PC-3 (cell line): ENCODE results near the gene RAD23B. TPM values are rescaled to one million over a fixed set of nuclear protein-coding genes. Genes with fewer than 3 reads are reported as not detected.

ENCODE experiments used
- ATAC-seq: fragments of 200-7000 bp; cut with Tn5 transposase; 2 replicates; pipeline ENCODE4 v1.9.1; 2020; ENCODE audit warnings: mild to moderate bottlenecking, moderate library complexity
- BruUV-seq: library from RNA; stranded (reverse); fragments of 400-500 nt; replicated peaks from 2 replicates; lab custom pipeline; 2021; lab: Mats Ljungman, UMichigan
- CTCF ChIA-PET: fragments of 300-600 bp; sonication (Branson Sonifier 250); formaldehyde crosslinking; loops from one replicate; lab custom pipeline; 2022; ENCODE audit warnings: antibody characterized with exemption; lab: Charles Lee
- POLR2A ChIA-PET: fragments of 300-600 bp; sonication (Branson Sonifier 250); formaldehyde crosslinking; loops from one replicate; lab custom pipeline; 2022; ENCODE audit warnings: antibody characterized with exemption; ENCODE audit not compliant: unreplicated experiment; lab: Charles Lee
- DNase-seq: peaks from one replicate; pipeline ENCODE4 v3.0.0-alpha.2; 2015
- H2AFZ ChIP-seq: fragments of 300-600 bp; sonication (generic); 2 replicates; pipeline ENCODE4 v1.6.0; 2016; ENCODE audit warnings: antibody characterized with exemption, low read length
- H3F3A ChIP-seq: fragments of 300-600 bp; sonication (generic); one replicate; pipeline ENCODE4 v1.6.0; 2017; ENCODE audit warnings: antibody characterized with exemption, low read length, control low read depth, mild to moderate bottlenecking; ENCODE audit not compliant: unreplicated experiment
- H3K27ac ChIP-seq: fragments of 300-600 bp; sonication (generic); 2 replicates; pipeline ENCODE4 v1.5.1; 2016; ENCODE audit warnings: mild to moderate bottlenecking, low read length
- H3K27me3 ChIP-seq: fragments of 300-600 bp; sonication (generic); 2 replicates; pipeline ENCODE4 v1.6.1; 2016; ENCODE audit warnings: low read length, mixed read lengths
- H3K36me3 ChIP-seq: fragments of 300-600 bp; sonication (generic); 2 replicates; pipeline ENCODE4 v1.6.1; 2016; ENCODE audit warnings: low read depth, mixed run types, low read length, mixed read lengths
- H3K4me1 ChIP-seq: fragments of 300-600 bp; sonication (generic); 2 replicates; pipeline ENCODE4 v1.5.1; 2016; ENCODE audit warnings: low read length; ENCODE audit not compliant: insufficient read depth
- H3K4me2 ChIP-seq: fragments of 300-600 bp; sonication (generic); 2 replicates; pipeline ENCODE4 v1.6.0; 2016; ENCODE audit warnings: low read length
- H3K4me3 ChIP-seq: fragments of 300-600 bp; sonication (generic); 2 replicates; pipeline ENCODE4 v1.5.1; 2016; ENCODE audit warnings: mild to moderate bottlenecking, low read length, mixed read lengths
- H3K79me2 ChIP-seq: fragments of 300-600 bp; sonication (generic); 2 replicates; pipeline ENCODE4 v1.6.1; 2017; ENCODE audit warnings: low read length, mixed read lengths
- H3K9ac ChIP-seq: fragments of 300-600 bp; sonication (generic); 2 replicates; pipeline ENCODE4 v1.6.0; 2016; ENCODE audit warnings: mild to moderate bottlenecking, low read length
- H3K9me2 ChIP-seq: fragments of 300-600 bp; sonication (generic); replicated peaks from 2 replicates; pipeline ENCODE4 v1.6.1; 2016; ENCODE audit warnings: mixed run types, low read length, mixed read lengths
- H3K9me3 ChIP-seq: fragments of 300-600 bp; sonication (generic); 2 replicates; pipeline ENCODE4 v1.6.1; 2016; ENCODE audit warnings: low read length, mixed read lengths
- H4K20me1 ChIP-seq: fragments of 300-600 bp; sonication (generic); 2 replicates; pipeline ENCODE4 v1.6.1; 2016; ENCODE audit warnings: low read length, mixed read lengths
- CTCF ChIP-seq: fragments of 300-600 bp; sonication (generic); conservative IDR thresholded peaks from 2 replicates; pipeline ENCODE4 v1.5.1; 2017; ENCODE audit warnings: antibody characterized with exemption, low read depth, mild to moderate bottlenecking, low read length
- EZH2 ChIP-seq: fragments of 300-600 bp; sonication (generic); IDR thresholded peaks from one replicate; pipeline ENCODE4 v1.6.1; 2017; ENCODE audit warnings: antibody characterized with exemption, mild to moderate bottlenecking, low read length; ENCODE audit not compliant: unreplicated experiment
- EZH2phosphoT487 ChIP-seq: fragments of 300-600 bp; sonication (generic); IDR thresholded peaks from 2 replicates; pipeline ENCODE4 v1.6.1; 2018; ENCODE audit warnings: mild to moderate bottlenecking, antibody characterized with exemption, low read length, borderline replicate concordance
- intact Hi-C: fragments of 100-400 bp; cut with micrococcal nuclease; formaldehyde crosslinking; loops from 2 replicates; pipeline ENCODE4 v1.9.0; 2023
- total RNA-seq: library from RNA; depleted of rRNA; stranded (reverse); fragments of >200 nt; gene quantifications from 2 replicates; pipeline ENCODE4 v1.2.3, GENCODE V29; 2014

RAD23B gene
- total RNA-seq, 1 experiment from 2014 or later, result 67.9 TPM

GRCh38 chr9:107288701-107289100 is 5.6 kb downstream of the RAD23B start:
- TF ChIP-seq EZH2phosphoT487 (no peak), CTCF (no peak), EZH2 (no peak)
- Histone ChIP-seq H3K4me2 (no peak overlapping the region), H3K9ac (no peak overlapping the region), H4K20me1 (peaks cover 95% of the 10 kb centered on the region), H3K4me1 (peaks cover 15% of the 10 kb centered on the region; the same call in 1 of the 2 replicates), H3K27me3 (no peaks in the 10 kb centered on the region), H3K36me3 (peaks cover 4% of the 10 kb centered on the region; the same call in 1 of the 2 replicates), H3F3A (no peaks in the 10 kb centered on the region), H3K9me3 (no peaks in the 10 kb centered on the region), H3K27ac (no peak overlapping the region), H3K9me2 (no peaks in the 10 kb centered on the region), H3K79me2 (peaks cover 100% of the 10 kb centered on the region), H2AFZ (no peak overlapping the region), H3K4me3 (no peak overlapping the region)
- no peak for DNase-seq
- intact Hi-C loops, result no loop called here
- BruUV-seq, result no TSS peak
- ATAC-seq, result no peak
- CTCF ChIA-PET, result no interaction called here
- POLR2A ChIA-PET, result no interaction called here

- Histone ChIP-seq H3K9me3 (no peaks in the 10 kb centered on the region), H3K27me3 (no peaks in the 10 kb centered on the region), H3K4me1 (peaks cover 12% of the 10 kb centered on the region; the same call in 1 of the 2 replicates), H3K4me2 (no peak overlapping the region), H2AFZ (no peak overlapping the region), H3K9ac (no peak overlapping the region), H4K20me1 (peaks cover 98% of the 10 kb centered on the region), H3K9me2 (no peaks in the 10 kb centered on the region), H3K36me3 (no peaks in the 10 kb centered on the region), H3K27ac (no peak overlapping the region), H3K79me2 (peaks cover 100% of the 10 kb centered on the region), H3K4me3 (no peak overlapping the region), H3F3A (no peaks in the 10 kb centered on the region)
- no peak for DNase-seq
- ChIA-PET CTCF (no interaction called here), POLR2A (no interaction called here)
- TF ChIP-seq EZH2, result no peak
- TF ChIP-seq CTCF, result no peak
- TF ChIP-seq EZH2phosphoT487, result no peak
- BruUV-seq, result no TSS peak
- intact Hi-C loops, result no loop called here
- no peak for ATAC-seq
Observed at GRCh38 chr9:107290619-107291018, 7.5 kb downstream of the RAD23B start.

GRCh38 chr9:107292821-107293542 is 9.9 kb downstream of the RAD23B start:
- Histone ChIP-seq H3K27ac (no peak overlapping the region), H3K79me2 (peaks cover 100% of the 10 kb centered on the region), H2AFZ (no peak overlapping the region), H3K9me2 (no peaks in the 10 kb centered on the region), H3K4me1 (0 out of 2 replicates have a peak, but pooled peaks cover 3% of the 10 kb centered on the region), H3K4me3 (no peak overlapping the region), H4K20me1 (peaks cover 96% of the 10 kb centered on the region), H3K9me3 (no peaks in the 10 kb centered on the region), H3F3A (no peaks in the 10 kb centered on the region), H3K27me3 (no peaks in the 10 kb centered on the region), H3K4me2 (no peak overlapping the region), H3K9ac (no peak overlapping the region), H3K36me3 (no peaks in the 10 kb centered on the region)
- ChIA-PET CTCF (no interaction called here), POLR2A (no interaction called here)
- no peak for TF ChIP-seq EZH2
- DNase-seq (no peak), ATAC-seq (no peak)
- intact Hi-C loops, result no loop called here
- no TSS peak for BruUV-seq
